NCI-H1105 (cell line): ENCODE results near the gene NDUFA6.
"Not testable (repeated sequence)": the region's sequence is repeated elsewhere in the genome, so short reads cannot be mapped to it uniquely, and the experiment has no call there.

Experiments used
- DNase-seq: peaks from one replicate; lab custom pipeline; 2025; lab: John Stamatoyannopoulos, UW

The NDUFA6 gene

GRCh38 chr22:42112793-42113192 is 22.2 kb upstream of the NDUFA6 start:
- not testable (repeated sequence) for DNase-seq

- no peak for DNase-seq
These were observed 21.2 kb upstream of the NDUFA6 start for GRCh38 chr22:42111798-42112197.

- no peak for DNase-seq
These were observed 18.3 kb upstream of the NDUFA6 start for GRCh38 chr22:42108848-42109247.

GRCh38 chr22:42104332-42104860 is 13.8 kb upstream of the NDUFA6 start:
- not testable (repeated sequence) for DNase-seq

GRCh38 chr22:42101199-42101598 is 10.6 kb upstream of the NDUFA6 start:
- DNase-seq, result no peak

- no peak for DNase-seq
These were observed 847 bp upstream of the NDUFA6 start for GRCh38 chr22:42091455-42091782.

GRCh38 chr22:42086051-42086450 is 4.5 kb downstream of the NDUFA6 start:
- no peak for DNase-seq

- no peak for DNase-seq
These were observed 5.7 kb downstream of the NDUFA6 start for GRCh38 chr22:42084874-42085273.

- no peak for DNase-seq
These were observed 7.5 kb downstream of the NDUFA6 start for GRCh38 chr22:42083119-42083518.

- DNase-seq, result peak; percentile 0
These were observed 10.3 kb downstream of the NDUFA6 start for GRCh38 chr22:42080287-42080686.

GRCh38 chr22:42079319-42080251 is 11.0 kb downstream of the NDUFA6 start, which contains the start of gene SMDT1:
Gene SMDT1, plus strand, starts transcription at chr22:42079700. Its CDS starts 69 bp downstream, at chr22:42079769.
- peak; percentile 96 for DNase-seq

- DNase-seq, result no peak
These were observed 11.9 kb downstream of the NDUFA6 start for GRCh38 chr22:42078469-42079318.

GRCh38 chr22:42077486-42078125 is 13.0 kb downstream of the NDUFA6 start:
- no peak for DNase-seq

GRCh38 chr22:42076764-42077485 is 13.6 kb downstream of the NDUFA6 start:
- no peak for DNase-seq

- DNase-seq, result no peak
These were observed 15.5 kb downstream of the NDUFA6 start for GRCh38 chr22:42074846-42075676.

GRCh38 chr22:42074132-42074811 is 16.3 kb downstream of the NDUFA6 start, which contains the start of gene PHETA2:
Gene PHETA2, plus strand, starts transcription at chr22:42074248. Its CDS starts 3,046 bp downstream, at chr22:42077294.
- DNase-seq, result no peak

- DNase-seq, result no peak
These were observed 16.9 kb downstream of the NDUFA6 start for GRCh38 chr22:42073621-42074041.

GRCh38 chr22:42072606-42073330 is 17.8 kb downstream of the NDUFA6 start:
- DNase-seq, result no peak

GRCh38 chr22:42071508-42071907 is 19.1 kb downstream of the NDUFA6 start:
- DNase-seq, result not testable (repeated sequence)
